ENCODE data around the gene ZFYVE28.
"Not testable (repeated sequence)": the region's sequence is repeated elsewhere in the genome, so short reads cannot be mapped to it uniquely, and the experiment has no call there.

The ZFYVE28 gene

DNA sequence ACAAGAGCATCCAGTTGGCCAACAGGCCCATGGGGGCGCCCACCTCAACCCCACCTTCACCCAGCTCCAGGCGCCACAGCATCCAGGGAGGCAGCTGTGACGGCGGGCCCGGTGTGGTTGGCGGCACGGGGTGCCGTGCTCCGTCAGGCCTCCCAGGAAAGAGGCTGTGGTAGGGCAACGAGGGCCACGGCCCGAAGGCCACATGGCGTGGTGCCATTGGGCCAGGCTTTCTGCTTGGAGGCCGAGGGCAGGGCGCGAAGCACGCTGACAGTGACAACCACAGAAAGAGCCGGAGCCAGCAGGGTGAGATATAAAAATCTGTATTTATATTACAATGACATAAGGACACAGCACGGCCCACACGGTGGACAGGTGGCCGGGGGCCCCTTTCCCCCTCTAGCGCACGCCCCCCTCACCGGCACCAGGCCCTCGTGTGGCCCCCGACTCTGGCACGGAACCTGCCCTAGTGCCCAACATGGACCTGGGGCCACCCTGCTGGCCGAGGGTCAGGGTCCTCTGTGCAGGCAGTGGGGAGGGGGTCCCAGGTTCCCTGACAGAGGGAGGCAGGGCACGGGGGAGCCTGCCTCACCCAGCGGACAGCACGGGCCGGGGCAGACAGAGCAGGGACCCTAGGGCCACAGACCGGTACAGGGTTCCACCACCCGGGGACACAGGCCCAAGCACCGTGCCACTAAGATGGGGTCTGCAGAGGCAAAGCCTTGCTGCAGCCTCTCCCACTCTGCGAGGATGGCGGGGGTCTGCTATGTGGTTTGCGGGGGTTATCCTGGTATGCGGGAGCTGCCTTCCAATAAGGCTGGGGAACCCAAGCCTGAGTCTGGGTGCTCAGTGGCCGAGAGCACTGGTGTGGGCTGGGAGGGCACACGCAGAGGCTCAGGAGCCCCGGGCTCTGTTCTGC is 171.1 kb downstream of the ZFYVE28 start:
- intact Hi-C loops (cut with DNase I): no loop called here
- peak in 4 of 10 donors; percentile 8 to 86 (median 64) for DNase-seq

DNA sequence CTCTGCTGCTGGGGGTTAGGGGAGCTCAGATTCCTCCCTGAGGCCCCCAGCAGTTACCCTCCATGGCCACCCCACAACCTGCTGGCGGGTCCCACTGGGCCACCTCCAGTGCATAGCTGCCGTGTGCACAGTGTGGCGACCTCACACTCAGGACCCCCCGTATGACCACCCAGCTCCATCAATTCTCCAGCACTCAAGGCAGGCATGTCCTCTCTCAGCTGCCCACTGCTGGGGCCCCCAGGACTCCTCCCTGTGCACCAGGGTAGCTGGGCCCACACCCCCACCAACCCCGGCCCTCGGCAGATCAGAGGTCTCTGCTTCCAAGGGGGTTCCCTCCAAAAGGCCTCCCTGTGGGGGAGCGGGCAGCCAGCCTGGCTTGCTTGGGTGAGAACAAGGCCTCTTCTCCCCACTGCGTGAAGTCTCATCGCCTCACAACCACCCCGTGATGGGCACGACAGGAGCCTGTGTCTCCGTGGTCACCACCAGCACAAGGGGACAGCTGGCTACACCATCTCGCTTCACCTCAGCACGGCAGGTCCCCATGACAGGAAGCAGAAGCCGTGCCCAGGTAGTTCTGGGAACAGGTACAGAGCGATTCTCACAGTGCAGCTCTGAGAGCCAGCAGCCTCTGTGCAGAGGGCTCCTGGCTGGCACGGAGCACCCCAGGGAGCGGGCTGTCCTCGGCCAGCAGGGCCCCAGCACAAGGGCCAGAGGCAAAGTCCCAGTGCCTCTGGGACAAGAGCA is 171.9 kb downstream of the ZFYVE28 start:
- intact Hi-C loops (cut with DNase I): no loop called here
- peak in 1 of 10 donors; percentile 77 for DNase-seq

DNA sequence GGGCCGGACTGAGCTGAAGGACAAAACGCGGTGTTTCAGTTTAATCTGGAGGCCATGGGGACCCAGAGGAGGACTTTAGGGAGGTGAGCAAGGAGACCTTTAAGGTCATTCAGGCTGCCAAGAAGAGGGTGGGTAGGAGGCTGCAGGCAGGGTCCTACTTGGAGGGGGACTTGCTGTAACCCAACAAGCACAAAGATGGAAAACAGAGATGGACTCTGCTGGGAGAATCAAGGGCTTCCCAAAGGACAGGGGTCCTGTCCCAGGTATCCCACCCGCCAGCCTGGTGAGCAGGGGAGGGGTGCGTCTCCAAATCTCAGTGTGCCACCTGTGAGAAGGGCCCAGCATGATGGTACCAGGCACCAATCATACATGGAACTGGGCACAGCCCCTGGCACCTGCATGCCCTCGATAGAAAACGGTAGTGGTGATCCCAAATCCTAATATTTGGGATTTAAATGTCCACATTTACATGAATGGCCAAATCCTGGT is 172.6 kb downstream of the ZFYVE28 start:
- intact Hi-C loops (cut with DNase I): loop anchor here (2.0 kb wide), 1 partner anchor 13 kb away; no protein-coding TSS in a partner anchor
- peak in 1 of 10 donors; percentile 38 for DNase-seq

DNA sequence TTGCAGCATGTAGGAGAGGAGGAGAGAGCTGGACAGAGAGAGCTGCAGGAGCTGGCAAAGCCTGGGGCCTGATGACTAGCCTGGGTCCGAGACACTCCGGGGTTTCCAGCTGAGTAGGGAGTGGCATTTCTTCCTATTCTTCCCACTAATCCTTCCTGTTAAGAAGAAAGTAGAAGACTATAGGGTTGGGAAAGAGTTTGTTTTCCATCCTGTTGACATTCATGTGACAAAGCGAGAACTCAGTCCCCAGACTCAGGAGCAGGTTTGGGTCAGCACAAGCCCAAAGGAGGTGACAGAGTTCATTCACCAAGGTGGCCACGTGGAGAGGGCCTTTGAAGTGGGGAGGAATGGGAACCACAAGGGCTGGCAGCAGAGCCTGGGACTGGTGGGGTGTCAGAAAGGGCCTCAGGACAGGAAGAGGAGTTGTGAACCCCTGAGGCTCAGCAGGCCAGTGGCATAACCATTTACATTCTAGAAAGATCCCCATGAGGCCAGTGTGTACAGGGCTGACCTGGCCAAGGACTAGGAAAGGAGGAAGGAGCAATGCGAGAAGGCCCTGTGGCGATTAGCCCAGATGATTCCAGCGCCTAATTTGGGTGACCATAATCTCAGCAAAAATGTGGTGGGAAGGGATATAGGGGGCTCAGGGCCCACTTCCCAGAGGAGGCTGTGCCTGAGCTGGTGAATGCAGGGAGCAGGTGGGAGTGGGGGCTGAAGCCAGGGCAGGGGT is 173.2 kb downstream of the ZFYVE28 start:
- peak in 1 of 10 donors; percentile 57 for DNase-seq
- intact Hi-C loops (cut with DNase I): loop anchor here (2.0 kb wide), 1 partner anchor 14 kb away; no protein-coding TSS in a partner anchor

DNA sequence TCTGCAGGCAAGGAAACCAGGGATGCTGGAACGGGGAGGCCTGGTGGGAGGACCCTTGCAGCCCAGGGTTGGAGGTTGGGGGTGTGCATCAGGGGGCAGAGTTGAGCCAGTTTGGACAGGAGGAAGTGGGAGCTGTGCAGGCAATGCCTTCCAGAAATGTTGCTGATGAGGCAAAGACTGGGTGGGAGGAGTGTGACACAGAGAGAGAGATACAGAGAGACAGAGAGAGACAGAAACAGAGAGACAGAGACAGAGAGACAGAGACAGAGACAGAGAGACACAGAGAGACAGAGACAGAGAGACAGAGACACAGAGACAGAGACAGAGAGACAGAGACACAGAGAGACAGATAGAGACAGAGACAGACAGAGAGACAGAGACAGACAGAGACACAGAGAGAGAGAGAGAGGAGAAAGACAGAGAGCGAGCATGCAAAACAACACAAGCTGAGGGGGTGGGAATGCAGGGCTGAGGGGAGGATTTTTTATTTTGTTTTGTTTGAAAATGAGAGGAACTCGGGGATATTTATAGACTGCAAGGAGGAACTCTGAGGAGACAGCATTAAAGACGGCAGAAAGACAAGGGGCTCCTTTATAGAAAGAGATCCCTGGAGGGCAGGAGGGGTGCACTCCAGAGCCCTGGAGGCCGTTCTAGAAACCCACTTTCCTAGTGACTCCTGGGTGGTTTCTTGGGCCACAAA is 174.6 kb downstream of the ZFYVE28 start:
- intact Hi-C loops (cut with DNase I): loop anchor here (2.0 to 5.0 kb wide), 4 partner anchors 15 to 293 kb away; partner anchors contain the start of genes CFAP99, FAM193A, RNF4 and ZFYVE28
- peak in 6 of 10 donors; percentile 20 to 90 (median 58) for DNase-seq

DNA sequence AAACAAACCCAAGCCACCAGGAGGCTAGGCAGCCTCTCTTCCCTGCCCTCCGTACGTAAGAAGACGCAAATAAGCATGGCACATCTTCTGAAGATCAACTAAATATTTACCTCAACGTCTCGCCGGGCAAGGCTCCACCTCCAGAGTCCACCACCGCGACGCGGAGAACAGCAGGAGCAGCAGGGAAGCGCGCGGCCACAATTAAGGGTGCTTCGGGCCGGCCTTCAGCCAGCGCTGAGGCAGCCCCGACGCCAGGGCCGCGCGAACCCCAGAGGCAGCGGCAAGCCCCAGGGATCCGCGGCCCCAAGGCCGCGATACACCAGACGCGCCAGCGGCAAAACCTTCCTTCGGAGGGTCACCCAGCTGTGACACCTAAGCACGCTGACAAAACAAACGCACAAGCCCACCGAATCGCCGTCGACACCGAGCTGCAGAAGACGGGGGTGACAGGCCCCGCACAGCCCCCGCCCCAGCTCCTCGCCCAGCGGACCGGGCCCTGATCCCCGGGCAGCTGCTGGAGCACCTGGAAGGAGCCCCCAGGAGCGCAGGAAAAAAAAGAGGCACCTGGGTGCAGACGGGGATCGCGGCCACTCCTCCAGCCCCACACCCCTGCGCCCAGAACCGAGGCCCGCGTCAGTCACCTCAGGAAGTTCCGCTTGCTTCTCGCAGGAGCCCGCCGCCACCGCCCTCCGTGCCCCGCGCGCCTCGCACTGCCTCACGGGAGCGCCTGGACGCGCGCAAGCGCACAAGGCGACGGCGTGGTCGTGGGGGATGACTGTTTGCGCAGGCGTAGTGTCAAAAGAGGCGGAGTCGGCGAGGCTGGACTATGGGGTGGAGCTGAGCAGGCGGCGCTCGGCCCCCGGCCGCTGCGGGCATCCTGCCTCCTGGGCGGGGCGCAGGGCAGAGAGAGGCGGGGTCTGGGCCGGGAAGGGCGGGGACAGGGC is 176.8 kb downstream of the ZFYVE28 start, which contains the start of the genes HAUS3 and POLN:
Gene HAUS3, minus strand, starts transcription at position 712 of the 944 bp plus-strand sequence. CDS start 1,175 bp downstream, outside the sequence.
Gene POLN, minus strand, starts transcription at position 712 of the 944 bp plus-strand sequence. CDS start 12,890 bp downstream, outside the sequence.
- intact Hi-C loops (cut with DNase I): loop anchor here (2.0 to 5.0 kb wide), 3 partner anchors 176 to 295 kb away; partner anchors contain the start of genes CFAP99, FAM193A, RNF4 and ZFYVE28
- DNase-seq: peak; percentile 96 to 100 (median 98)

DNA sequence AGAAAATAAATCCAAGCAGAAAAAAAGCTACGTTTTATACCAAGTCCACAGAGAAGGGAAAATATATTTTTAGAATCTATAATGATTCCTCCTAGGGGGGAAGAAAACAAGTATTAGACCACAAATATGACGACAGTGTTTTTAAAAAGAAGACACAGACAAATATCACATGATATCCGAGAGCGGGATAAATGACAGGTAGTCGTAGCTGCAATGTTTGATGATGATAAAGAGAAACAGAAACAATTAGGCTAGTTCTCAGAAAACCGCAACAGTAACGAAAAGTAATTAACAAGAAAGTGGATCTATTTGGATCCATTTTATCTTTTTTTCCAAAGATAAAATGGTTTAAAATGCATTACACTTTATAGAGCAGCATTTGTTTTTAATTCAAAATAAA is 177.4 kb downstream of the ZFYVE28 start:
- no peak for DNase-seq
- intact Hi-C loops (cut with DNase I): loop anchor here (5.0 kb wide), 2 partner anchors 176 to 226 kb away; partner anchors contain the start of genes CFAP99, RNF4 and ZFYVE28

DNA sequence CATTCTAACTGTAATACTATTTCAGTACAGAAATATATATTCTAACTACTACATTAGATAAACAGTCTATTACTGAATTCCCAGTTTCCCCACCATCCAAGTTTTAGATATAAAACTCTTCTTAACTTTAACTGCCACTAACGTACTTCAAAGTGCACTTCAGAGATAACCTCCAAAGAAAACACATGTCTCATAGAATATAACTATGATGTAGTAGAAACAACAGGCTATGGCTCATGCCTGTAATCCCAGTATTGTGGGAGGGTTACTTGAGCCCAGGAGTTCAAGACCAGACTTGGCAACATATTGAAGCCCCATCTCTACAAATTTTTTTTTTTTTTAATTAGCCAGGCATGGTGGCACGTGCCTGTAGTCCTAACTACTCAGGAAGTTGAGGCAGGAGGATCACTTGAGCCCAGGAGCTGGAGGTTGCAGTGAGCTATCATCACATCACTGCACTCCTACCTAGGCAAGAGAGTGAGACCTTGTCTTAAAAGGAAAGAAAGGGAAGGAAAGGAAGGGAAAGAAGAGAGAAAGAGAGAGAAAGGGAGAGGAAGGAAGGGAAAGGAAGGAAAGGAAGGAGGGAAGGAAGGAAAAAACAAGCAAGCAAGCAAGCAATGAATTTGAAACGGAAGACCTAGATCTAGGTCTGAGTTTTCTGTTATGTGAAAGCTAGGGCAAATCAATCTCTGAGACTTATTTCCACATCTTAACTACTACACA is 181.3 kb downstream of the ZFYVE28 start:
- DNase-seq: no peak
- intact Hi-C loops (cut with DNase I): no loop called here

DNA sequence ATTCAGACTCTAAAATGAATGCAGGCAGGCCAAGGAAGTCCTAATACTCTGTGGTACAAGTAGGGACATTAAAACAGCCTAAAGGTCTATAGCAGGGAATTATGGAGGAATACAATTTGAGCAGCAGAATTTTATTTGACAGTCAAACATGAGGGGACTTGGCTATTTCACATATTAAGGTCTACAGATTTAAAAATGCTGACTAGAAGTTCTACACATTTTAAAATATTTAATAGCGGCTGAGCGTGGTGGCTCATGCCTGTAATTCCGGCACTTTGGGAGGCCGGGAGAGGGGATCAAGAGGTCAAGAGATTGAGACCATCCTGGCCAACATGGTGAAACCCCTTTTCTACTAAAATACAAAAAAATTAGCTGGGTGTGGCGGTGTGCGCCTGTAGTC is 187.4 kb downstream of the ZFYVE28 start:
- intact Hi-C loops (cut with DNase I): no loop called here
- DNase-seq: no peak

DNA sequence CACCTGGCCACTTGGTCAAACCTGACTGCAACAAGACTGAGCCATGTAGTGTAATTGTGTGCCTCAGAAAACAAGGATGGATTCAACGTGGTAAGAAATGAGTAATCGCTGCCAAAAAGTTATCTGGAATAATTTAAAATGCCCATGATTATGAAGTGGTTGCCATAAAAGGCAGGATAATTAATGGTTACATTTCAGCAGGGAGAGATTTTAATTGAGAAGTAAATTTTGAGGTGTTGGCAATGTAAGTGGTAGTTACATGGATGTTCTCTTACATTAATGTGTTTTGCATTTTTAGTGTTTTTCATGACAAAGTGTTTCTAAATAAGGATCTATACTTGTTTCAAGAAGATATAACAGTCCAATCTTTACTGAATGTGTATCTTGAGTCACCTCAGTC is 192.2 kb downstream of the ZFYVE28 start:
- intact Hi-C loops (cut with DNase I): no loop called here
- DNase-seq: no peak

DNA sequence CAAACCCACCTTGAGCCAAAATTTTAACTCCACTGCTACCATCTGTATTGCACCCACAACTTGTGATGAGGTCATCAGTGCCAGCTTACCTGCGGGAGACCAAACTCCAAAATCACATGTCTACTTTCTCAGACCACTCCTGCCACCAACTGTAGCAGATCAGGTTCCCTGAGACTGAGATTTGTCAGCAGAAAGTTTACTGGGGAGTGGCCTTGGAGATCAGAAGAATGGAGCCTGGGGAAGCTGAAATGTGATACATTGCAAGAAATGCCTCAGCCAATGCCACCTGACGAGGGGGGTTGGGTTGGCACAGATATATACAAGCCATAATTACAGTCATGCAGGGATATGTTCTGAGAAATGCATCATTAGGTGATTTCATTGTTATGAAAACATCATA is 195.6 kb downstream of the ZFYVE28 start:
- no peak for DNase-seq
- intact Hi-C loops (cut with DNase I): no loop called here

DNA sequence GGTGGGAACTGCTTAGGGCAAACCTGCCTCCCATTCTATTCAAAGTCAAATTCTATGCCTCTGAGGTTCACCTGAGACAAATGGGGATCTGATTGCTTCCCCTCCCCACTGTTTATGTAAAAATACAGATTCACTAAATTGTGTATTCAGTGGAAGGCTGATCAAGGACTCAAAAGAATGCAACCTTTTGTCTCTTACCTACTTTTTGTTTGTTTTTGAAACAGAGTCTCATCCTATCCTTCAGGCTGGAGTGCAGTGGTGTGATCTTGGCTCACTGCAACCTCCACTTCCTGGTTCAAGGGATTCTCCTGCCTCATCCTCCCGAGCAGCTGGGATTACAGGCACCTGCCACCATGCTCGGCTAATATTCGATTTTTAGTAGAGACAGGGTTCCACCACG is 197.1 kb downstream of the ZFYVE28 start:
- not testable (repeated sequence) for DNase-seq
- intact Hi-C loops (cut with DNase I): loop anchor here (2.0 kb wide), 1 partner anchor 241 kb away; no protein-coding TSS in a partner anchor

DNA sequence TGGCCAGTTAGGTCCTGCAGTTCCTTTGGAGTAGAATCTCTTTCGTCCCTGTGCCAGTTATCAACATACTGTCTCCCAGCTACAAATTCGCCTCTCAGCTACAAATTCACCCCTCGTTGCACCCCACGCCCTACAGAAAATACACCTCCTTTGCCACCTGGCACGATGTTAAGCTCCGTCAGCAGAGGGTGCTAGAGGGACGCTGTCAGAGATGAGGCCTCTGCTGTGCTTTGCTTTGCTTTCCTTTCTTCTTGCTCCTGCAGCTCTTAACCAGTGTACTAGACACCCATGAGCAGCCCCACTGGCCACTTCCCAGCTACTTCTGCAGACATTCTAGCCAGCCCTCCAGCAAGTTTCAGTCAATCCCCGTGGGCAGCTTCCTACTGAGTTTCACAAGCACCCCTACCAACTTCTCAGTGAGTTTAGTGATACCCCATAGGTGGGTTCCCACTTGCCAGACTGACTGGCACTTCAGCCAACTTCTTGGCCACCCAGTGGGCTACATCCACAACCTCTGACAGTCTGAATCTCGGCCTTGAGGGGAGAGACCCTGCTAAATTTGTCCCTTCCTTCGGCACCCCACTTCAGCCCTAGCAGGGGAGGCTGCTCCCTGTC is 198.3 kb downstream of the ZFYVE28 start:
- peak; percentile 44 to 95 (median 72) for DNase-seq
- intact Hi-C loops (cut with DNase I): loop anchor here (2.0 kb wide), 1 partner anchor 243 kb away; no protein-coding TSS in a partner anchor

Measured in posterior cingulate gyrus (tissue), 11 donors.